GM19035 (cell line): ENCODE data around the gene RRP1.

ENCODE experiments used
- ATAC-seq: cut with Tn5 transposase; IDR thresholded peaks from one replicate; pipeline ENCODE4 v1.9.1; 2021; ENCODE audit not compliant: unreplicated experiment

Gene RRP1

GRCh38 chr21:43758111-43758641 lies 31.2 kb upstream of the RRP1 start:
- no peak for ATAC-seq

- no peak for ATAC-seq
Measured at GRCh38 chr21:43758811-43759210, 30.6 kb upstream of the RRP1 start.

GRCh38 chr21:43759651-43760050 lies 29.7 kb upstream of the RRP1 start:
- no peak for ATAC-seq

- no peak for ATAC-seq
Measured at GRCh38 chr21:43760391-43760958, 28.9 kb upstream of the RRP1 start.

- ATAC-seq: no peak
Measured at GRCh38 chr21:43761886-43762285, 27.5 kb upstream of the RRP1 start.

- ATAC-seq: no peak
Measured at GRCh38 chr21:43762303-43763128, 26.9 kb upstream of the RRP1 start.

- no peak for ATAC-seq
Measured at GRCh38 chr21:43763901-43764523, 25.4 kb upstream of the RRP1 start.

- no peak for ATAC-seq
Measured at GRCh38 chr21:43764576-43765495, 24.5 kb upstream of the RRP1 start.

- ATAC-seq: no peak
Measured at GRCh38 chr21:43766734-43767497, 22.5 kb upstream of the RRP1 start.

GRCh38 chr21:43767498-43767983 lies 21.8 kb upstream of the RRP1 start:
- ATAC-seq: no peak

GRCh38 chr21:43767984-43768867 lies 21.2 kb upstream of the RRP1 start:
- no peak for ATAC-seq

- ATAC-seq: no peak
Measured at GRCh38 chr21:43768868-43769167, 20.6 kb upstream of the RRP1 start.

- ATAC-seq: no peak
Measured at GRCh38 chr21:43769325-43769958, 19.9 kb upstream of the RRP1 start.

GRCh38 chr21:43770066-43770655 lies 19.2 kb upstream of the RRP1 start:
- ATAC-seq: no peak

GRCh38 chr21:43771199-43771675 lies 18.1 kb upstream of the RRP1 start:
- ATAC-seq: no peak

- no peak for ATAC-seq
Measured at GRCh38 chr21:43771698-43772424, 17.5 kb upstream of the RRP1 start.

- no peak for ATAC-seq
Measured at GRCh38 chr21:43772425-43772821, 17.0 kb upstream of the RRP1 start.

GRCh38 chr21:43774163-43774562 lies 15.2 kb upstream of the RRP1 start:
- no peak for ATAC-seq
